GM18868 (cell line): ENCODE measurements around the gene PKN2.

Source experiments
- ATAC-seq: cut with Tn5 transposase; IDR thresholded peaks from one replicate; pipeline ENCODE4 v1.9.1; 2021; ENCODE audit warnings: mild to moderate bottlenecking, moderate library complexity; ENCODE audit not compliant: unreplicated experiment

PKN2 gene

DNA sequence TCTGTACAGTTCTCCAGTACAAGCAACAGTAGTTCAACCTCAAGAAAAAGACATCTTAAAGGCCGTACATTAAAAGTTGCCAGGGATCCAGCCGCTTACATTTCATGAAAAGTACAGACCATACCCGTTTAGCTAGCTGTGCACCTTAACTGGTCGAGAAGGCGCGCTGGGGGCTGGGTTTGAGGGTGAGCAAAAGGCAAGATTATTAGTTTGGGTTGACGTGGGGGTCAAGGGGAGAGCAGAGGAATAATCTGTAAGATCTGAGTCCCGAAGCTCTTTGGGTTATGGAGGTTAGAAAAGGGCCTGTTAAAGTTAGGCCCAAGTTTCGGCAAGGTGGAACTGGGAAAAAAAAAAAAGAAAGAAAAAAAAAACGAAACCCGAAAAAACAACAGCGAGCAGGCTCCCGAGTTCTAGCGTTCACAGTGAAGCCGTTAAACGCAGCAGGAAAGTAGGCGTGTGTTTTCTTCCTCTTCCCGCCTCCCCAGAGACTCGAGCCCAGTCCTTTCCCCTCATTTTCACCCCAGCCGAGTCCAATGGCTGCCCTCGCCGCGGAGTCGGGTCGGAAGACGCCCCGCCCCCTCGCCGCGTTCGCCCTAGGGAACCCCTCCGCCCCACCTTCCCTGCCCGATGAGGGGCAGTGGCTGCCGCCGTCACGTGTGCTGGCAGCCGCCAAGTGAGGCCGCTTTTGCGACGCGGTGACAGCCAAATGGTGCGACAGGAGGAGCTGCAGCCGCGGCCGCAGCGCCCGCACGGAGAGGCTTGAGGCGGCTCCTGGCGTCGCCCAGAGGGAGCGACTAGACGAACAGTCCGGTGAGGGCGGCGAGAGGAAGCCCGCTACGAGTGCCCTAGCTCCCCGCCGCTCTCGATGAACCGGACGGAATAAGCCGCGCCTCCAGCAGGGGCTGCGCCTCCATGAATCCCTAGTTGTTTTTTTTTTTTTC is at the start of gene PKN2:
PKN2 (plus strand) TSS at position 733 of the 941 bp plus-strand sequence. CDS start 308 bp downstream, outside the sequence.
- ATAC-seq = peak; percentile 88

DNA sequence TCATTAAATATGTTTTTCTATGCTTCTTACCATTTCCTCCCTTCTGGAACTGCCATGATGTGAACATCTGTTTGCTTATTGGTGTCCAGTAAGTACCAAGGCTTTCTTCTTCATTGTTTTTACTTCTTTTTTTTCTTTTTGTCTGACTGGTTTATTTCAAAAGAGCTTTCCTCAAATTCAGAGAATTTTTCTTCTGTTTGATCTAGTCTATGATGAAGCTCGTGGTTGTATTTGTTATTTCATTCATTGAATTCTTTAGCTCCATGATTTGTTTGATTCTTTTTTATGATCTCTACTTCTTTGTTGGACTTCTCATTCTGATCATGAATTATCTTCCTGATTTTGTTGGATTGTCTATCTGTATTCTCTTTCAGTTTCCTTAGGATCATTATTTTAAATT is 49.5 kb upstream of the PKN2 start:
- ATAC-seq = no peak

DNA sequence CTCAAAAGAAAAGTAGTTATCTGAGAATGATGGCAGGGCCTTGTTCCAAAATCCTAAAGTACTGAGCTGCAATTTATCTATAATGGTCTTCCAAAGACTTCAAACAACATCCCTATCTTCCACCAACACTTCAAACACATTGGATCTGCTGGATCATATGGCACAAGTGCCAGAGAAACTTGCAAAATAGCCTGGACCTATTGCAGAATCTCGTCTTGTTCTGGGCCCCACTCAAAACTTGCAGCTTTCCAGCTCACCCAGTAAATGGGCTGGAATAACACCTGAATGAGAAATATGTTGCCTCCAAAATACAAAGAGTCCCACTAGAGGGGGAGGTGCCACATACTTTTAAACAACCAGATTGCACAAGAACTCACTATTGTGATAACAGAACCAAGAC is 44.0 kb upstream of the PKN2 start:
- ATAC-seq = no peak

DNA sequence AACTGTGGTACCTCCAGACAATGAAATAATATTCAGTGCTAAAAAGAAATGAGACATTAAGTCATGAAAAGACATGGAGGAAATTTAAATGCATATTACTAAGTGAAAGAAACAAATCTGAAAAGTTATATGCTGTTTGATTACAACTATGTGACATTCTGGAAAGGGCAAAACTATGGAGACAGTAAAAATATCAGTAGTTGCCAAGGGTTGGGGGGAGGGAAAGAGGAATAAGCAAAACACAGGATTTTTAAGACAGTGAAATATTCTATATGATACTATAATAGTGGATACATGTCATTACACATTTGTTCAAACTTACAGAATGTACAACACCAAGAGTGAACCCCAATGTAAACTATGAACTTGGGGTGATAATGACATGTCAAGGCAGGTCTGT is 38.2 kb upstream of the PKN2 start:
- no peak for ATAC-seq

DNA sequence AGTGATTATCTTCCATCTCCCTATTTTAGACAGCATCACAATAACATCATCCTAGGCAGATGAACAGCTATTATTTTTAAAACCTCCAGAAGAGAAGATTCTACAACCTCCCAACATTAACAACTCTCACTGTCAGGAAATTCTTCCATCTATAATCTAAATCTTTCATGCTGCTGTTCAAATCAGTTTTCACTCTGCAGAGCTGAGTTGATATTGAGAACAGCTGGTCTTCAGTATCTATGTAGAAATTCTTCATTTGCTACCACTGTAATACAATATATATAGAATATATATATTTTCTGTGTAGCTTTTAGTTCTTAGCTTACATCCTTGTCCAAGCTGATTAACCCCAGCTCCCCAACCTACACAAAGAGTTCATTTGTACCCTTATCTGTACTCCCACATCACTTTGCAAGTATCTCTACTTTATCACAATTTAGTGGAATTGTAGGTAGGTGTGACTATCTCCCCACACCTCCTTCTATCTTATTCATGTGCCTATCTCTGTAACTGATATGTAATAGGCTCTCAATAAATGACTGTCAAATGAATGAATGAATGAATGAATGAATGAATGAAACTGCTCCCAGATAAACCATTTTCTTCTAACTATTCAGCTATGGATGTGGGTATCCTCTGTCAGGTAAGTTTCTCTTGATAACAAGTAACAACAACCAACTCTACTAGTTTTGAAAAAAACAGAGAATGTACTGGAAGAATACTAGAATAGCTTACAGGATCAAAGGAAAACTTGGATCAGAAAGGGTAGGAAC is 37.4 kb upstream of the PKN2 start:
- no peak for ATAC-seq

DNA sequence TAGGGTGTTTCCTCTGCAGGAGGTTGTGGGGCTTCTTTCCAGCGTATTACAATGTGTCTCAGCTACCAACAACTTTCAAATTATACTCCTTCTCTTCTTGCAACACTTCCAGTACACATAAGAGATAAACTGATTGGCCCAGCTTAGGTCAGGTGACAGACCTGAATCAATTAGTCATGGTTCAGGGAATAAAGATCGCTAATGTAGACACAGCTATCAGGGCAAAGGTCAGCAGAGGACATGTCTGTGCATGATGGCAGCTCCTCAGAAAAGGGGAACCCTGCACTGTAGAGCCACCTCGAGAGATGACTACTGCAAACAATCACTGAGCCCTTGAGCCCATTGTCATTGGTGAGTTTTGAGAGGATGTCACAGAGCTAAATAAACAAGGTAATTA is 36.8 kb upstream of the PKN2 start:
- peak; percentile 90 for ATAC-seq

DNA sequence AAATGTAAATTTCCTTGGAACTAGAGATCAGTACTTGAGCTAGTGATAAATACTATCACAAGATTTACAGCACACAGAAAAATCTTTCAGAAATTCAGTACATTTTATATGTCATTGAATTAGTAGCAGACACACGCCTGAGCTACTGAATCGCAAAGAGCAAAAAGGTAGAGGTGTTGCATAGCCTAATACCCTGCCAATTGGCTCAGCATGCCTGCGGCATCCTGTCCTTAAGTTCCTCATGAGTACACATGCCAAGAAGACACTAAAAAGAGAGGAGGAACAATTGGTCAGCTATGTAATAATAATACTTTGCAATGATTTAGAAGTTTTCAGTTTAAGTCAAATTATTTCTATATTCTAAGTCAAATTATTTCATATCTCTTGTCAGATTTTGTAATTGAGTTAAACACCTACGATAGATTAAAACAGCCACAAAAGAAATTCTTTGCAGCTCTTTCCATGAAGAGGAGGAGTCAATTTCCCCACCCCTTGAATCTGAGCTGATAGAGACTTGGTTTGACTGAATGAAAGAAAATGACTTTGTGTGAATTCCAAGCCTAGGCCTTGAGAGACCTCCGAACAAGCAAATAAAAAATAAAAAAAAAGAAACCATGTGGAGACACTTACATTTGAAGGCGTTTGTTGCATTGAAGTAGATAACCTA is 36.2 kb upstream of the PKN2 start:
- no peak for ATAC-seq

DNA sequence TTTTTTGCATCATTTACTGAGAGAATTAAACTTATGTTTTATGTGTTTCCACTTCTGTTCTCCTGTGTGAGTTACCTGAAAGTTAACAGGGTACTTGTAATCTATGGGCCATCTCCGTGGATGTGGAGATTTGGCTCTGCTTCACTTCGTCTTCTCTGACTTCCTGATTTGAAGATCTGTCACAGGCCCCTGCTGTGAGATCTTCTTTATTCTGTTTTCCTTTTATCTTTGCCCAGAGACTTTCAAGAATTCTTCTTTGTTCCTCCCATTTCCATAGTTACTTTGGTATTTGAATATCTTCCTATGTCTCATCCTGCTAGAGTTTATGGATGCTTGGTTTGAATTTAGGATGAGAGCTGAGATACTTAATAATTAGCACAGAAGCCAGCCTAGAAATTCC is 35.4 kb upstream of the PKN2 start:
- ATAC-seq = no peak

DNA sequence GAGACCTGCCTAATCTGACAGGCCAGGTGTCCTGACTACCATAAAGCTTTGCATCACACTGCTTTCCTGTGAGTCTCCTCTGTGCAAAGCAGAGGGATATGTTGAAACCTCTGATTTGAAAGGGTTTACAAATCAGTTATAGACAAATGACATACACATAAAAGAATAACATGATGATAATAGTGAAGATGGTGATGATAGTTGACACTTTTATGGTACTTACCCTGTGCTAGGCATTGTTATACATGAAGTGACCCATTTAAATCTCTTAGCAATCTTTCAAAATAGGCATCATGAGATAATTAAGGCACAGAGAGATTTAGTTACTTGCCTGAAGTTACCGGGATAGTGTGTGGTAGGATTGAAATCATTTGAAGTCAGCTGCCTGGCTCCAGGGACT is 34.1 kb upstream of the PKN2 start:
- no peak for ATAC-seq

DNA sequence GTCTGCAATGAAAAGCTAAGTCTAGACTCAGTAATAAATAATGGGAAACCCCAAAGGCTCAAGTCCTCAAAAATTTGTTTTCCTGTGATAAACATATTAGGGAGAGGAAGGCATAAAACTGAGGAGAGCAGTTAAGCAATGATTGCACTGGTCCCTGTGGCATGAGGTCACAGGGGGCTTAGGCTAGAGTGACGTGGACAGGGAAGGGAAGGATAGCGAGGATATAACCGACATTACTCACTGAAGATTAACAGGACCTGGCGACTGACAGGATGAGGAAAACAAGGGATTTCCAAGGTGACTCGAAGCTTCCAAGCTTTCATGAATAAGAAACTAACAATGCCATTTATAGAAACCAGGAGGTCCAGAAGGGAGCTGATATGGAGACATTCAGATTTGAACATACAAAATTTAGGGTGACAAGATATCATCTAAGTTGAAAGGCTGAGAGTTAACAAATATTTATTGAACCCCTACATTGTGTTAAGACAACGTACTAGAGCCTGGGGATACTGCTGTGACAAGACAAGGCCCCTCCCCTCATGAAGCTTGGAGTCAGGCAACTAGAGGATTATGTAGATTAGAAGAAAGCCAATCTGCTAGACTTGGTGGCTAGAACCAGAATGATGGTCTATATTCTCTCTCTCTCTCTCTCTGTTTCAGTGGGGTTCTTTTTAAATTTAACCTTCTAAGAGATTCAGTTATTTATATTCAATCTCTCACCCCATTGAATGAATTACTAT is 33.2 kb upstream of the PKN2 start:
- no peak for ATAC-seq

DNA sequence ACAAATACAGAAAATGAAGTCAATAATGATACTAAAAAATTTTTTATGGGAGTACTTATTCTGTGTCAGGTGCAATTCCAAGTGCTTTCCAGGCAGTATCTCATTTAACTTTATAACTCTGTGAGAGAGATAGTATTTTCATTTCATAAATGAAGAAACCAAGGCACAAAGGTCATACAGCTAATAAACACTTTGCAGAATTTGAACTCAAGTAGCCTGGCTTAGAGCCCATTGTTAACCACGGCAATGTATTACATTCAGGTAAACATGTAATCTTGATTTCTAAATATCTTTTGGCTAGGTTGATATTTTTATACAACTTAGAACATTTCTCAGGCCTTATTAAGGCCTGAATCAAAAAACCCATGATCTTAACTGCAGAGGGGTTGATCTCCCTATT is 28.9 kb upstream of the PKN2 start:
- no peak for ATAC-seq

DNA sequence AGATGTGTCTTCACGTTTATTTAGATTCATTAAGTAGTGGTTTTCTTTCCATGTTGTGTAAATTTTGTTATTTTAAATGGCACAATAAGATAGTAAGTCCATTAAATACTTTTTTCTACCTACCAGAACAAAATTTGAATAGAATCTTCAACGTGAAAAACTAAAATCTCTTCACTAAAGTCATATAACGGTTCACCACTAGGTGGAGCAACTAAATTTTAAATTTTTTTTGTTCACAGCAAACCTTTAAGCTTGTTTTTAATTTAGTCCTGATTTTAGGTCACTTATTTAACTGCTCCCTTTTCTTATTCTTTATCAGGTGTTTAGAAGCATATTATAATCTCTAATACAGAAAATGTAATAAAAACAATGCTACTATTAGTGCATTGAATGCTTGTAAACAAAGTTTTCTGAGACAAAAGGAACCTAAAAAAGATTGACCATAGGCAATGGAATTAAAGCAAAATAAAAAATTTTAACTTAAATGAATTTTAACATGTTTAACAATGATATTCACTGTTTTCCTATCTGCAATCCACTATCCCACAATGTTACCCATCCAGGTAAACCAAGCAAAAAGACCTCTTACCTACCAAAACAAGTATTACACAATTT is 28.3 kb upstream of the PKN2 start:
- ATAC-seq = no peak

DNA sequence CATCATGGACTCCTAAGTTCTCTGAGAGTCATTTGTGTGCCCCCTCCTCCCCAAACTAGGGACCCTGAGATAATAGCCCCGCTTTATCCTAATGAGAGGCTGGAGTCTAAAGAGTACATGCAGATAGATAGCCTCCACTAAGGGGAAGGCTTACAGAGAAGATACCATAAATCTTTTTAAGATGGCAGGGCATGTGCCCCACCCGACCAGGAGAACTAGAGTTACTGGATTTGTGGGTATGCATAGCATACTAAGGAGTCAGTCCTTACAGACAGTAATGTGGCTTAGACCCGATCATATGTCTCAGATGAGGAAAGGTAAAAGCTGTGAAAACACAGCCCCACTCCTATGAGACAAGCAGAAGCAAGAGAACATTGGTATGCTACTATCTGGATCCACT is 25.7 kb upstream of the PKN2 start:
- ATAC-seq = no peak

DNA sequence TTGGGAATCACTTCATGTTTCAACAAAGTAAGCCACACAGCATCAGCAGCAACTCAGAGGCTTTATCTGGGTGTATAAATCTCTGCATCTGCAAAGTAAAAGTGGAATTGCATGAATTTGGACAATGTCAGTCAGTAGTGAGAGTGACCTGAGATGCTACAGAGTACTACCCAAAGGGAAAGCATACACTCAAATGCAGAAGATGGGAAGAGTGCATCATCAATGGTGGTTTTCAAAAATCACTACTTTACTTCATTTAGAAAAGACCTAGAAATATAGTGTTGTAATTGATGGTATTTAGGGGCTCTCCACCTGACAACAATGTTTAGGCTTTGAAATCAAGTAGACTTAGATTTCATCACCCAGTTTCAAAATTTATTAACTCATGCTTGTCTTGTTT is 24.5 kb upstream of the PKN2 start:
- no peak for ATAC-seq

DNA sequence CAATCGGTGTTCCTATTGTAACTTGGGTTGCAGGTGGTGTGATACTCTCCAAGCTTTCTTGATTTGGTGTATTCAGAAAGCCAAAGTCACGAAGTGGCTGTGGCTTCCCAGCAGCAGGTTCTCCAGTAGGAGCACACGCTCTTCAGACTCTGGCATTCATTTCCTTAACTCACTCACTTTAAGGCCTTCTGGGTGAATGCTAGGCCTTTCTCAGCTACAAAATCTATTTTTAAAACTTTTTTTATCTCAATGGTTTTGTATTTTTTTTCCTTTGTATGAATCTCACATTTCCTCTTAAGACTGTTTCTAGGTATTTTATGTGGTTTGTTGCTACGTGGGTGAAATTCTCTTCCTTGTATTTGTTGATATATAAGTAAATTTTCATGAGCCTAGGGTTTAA is 22.9 kb upstream of the PKN2 start:
- no peak for ATAC-seq

DNA sequence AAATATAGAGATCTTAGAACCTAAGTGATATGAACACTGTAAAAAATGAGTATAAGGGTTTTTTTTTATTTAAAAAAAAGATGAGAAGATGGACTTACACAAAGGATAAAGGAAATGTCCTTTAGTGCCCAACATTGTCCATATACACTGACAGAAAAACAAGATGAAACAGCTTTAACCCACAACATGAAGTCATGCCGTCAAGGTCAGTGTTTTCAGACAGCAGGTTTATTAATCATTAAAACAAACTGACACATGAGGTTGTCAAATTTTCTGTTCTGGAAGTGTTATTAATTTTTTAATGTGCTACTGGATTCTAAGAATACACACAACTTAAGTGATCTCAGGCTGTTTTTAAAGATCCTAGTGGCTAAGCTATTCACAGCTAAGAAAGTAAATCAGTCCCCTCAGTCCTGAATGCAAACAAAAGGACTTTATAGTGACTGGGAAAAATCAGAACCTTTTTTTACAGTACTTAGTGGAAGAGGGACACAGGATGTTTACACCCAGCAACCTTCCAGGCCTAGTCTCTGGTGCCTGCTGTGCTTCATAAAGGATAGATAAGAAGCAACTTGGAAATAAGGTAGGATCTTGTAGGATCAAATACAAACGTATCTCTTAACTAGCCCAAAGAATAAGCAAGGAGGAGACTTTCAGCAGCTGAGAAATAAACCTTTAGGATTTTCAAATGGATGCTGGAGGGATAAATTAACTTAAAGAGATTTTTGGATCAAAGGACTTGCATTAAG is 21.9 kb upstream of the PKN2 start:
- no peak for ATAC-seq

DNA sequence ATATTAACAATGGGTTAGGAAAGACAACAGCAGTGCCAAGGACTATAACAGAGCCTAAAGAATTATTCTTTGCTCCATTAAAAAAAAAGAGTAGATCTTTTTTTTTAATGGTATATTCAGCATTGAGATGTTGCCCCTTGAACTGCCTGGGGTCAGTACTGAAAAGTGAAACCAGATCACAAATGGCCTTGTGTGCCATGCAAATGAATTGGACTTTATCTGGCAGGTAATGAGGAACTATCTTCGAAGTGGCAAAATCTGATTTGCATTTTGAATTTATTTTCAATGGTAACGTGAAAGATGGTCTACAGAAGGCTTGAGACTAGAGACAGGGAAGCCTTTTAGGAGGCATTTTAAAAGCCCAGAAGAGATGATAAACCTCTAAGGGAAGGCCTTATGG is 21.4 kb upstream of the PKN2 start:
- no peak for ATAC-seq

DNA sequence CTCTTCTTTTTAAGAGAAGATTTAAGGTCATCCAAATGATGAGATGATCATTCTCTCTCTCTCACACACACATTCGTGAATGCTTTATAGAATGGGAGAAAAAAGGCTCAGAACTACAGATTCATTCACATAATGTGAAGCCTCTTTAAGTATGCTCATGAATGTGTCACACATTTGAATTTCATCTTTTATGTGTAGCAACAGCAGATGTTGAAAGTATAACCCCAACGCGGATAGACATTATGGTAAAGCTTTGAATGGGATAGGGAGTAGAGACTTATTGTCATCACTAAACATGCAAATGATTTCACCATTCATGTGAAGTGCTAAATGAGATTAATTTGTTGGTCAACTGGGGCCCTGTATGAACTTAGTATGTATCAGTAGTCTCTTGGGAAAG is 15.7 kb upstream of the PKN2 start:
- no peak for ATAC-seq

DNA sequence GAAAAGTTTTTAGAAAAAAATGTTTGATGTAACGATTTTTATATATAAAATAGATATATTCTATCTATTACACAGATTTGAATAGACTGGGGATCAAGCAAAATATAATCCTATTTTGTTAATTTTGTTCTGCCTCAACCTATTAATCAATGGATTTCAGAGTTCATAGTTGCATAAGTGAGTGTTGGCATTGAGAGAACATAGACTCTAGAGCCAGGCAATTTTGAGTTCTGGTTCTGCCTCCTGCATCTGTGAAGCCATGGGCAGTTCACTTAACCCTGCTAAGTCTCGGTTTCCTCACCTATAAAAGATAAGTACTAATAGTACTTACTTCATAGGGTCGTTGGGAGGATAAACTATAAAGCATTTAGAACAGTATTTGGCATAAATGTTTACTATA is 13.6 kb upstream of the PKN2 start:
- no peak for ATAC-seq

DNA sequence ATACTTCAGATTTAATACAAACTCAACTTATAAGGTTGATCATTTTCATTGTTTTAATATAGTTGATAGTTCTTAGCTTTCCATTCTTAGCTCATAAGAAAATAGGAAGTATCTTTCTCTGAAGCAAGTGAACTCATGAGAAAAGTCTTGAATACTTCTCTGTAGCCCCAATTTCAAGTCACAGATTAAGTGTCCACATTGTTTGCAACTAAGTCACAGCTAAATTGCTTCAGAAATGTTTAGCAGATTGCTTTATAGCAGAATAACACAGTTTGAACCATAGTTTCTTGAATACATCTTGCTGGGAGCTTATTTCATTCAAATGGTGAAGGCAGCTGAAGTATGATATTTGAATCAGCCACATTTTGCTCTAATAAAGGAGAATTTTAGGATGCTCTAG is 10.6 kb upstream of the PKN2 start:
- ATAC-seq = no peak
